Astrocyte (in vitro differentiated cells and primary cell): ENCODE data around the gene PSMC4.

Source experiments
- CTCF ChIP-seq: IDR thresholded peaks from 2 replicates; pipeline ENCODE4 v1.5.1; 2011; ENCODE audit warnings: low read depth, mild to moderate bottlenecking, inconsistent platforms, low read length, moderate library complexity; ENCODE audit not compliant: insufficient read depth
- EZH2 ChIP-seq: IDR thresholded peaks from 2 replicates; pipeline ENCODE4 v1.6.1; 2012; ENCODE audit warnings: mild to moderate bottlenecking, low read length, inconsistent platforms; ENCODE audit not compliant: insufficient read depth

DNA sequence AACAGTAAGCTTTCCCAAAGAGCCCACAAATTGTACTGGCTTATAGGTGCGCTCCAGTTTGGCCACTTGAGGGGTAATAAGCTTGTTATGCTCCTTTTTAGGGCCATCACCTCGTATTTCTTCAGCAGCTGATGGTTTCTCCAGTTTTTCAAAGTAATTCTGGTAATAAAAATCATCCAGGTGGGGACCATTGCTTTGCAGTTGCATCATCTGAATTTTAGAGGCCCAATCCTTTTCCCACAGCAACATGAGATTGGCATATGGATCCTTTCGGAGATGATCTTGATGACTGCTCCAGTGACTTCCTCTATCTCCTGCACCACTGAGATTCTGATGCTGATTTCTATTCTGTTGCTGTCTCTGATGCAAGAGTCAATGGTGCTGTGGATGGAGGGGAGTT is 53.0 kb downstream of the PSMC4 start:
- no peak for TF ChIP-seq CTCF
- no peak for TF ChIP-seq EZH2
